Stimulated activated CD4-positive, alpha-beta T cell treated with anti-CD3 and anti-CD28 coated beads, Interleukin-15, amount 100 ng/mL, for 48 hours (primary cell): ENCODE measurements around the gene UGT2B17.
A peak's percentile ranks its signal among the peaks of the same experiment; 100 is the strongest.
"Not testable (repeated sequence)": the region's sequence is repeated elsewhere in the genome, so short reads cannot be mapped to it uniquely, and the experiment has no call there.

ENCODE experiments used
- DNase-seq, 2 donors: peaks; one replicate each; pipeline ENCODE4 v3.0.0-alpha.2; 2020; ENCODE audit warnings: low read depth in 2 of 2

UGT2B17 gene

GRCh38 chr4:68569466-68570121 lies 6.5 kb downstream of the UGT2B17 start:
- no peak for DNase-seq

- DNase-seq: not testable (repeated sequence)
Observed at GRCh38 chr4:68569036-68569435, 7.1 kb downstream of the UGT2B17 start.

GRCh38 chr4:68568535-68568934 lies 7.6 kb downstream of the UGT2B17 start:
- not testable (repeated sequence) for DNase-seq

GRCh38 chr4:68566364-68566763 lies 9.8 kb downstream of the UGT2B17 start:
- DNase-seq: not testable (repeated sequence)

- not testable (repeated sequence) for DNase-seq
Observed at GRCh38 chr4:68565082-68565481, 11.0 kb downstream of the UGT2B17 start.

- DNase-seq: not testable (repeated sequence)
Observed at GRCh38 chr4:68560364-68561070, 15.6 kb downstream of the UGT2B17 start.

- not testable (repeated sequence) for DNase-seq
Observed at GRCh38 chr4:68553830-68554229, 22.3 kb downstream of the UGT2B17 start.

- not testable (repeated sequence) for DNase-seq
Observed at GRCh38 chr4:68552818-68553811, 23.0 kb downstream of the UGT2B17 start.

GRCh38 chr4:68542742-68543141 lies 33.4 kb downstream of the UGT2B17 start:
- not testable (repeated sequence) for DNase-seq

GRCh38 chr4:68536375-68536774 lies 39.7 kb downstream of the UGT2B17 start:
- DNase-seq: no peak

- DNase-seq: no peak
Observed at GRCh38 chr4:68535974-68536373, 40.1 kb downstream of the UGT2B17 start.

GRCh38 chr4:68522232-68522631 lies 53.9 kb downstream of the UGT2B17 start:
- DNase-seq: not testable (repeated sequence)

GRCh38 chr4:68520985-68521384 lies 55.1 kb downstream of the UGT2B17 start:
- no peak for DNase-seq

- DNase-seq: no peak
Observed at GRCh38 chr4:68518889-68519288, 57.2 kb downstream of the UGT2B17 start.

- not testable (repeated sequence) for DNase-seq
Observed at GRCh38 chr4:68505452-68505851, 70.7 kb downstream of the UGT2B17 start.

GRCh38 chr4:68504836-68505235 lies 71.3 kb downstream of the UGT2B17 start:
- not testable (repeated sequence) for DNase-seq

GRCh38 chr4:68503462-68503861 lies 72.7 kb downstream of the UGT2B17 start:
- DNase-seq: not testable (repeated sequence)

- DNase-seq: no peak
Observed at GRCh38 chr4:68499021-68499420, 77.1 kb downstream of the UGT2B17 start.

- peak; percentile 30 to 45 for DNase-seq
Observed at GRCh38 chr4:68498413-68499007, 77.6 kb downstream of the UGT2B17 start.

- no peak for DNase-seq
Observed at GRCh38 chr4:68494688-68495087, 81.4 kb downstream of the UGT2B17 start.

- DNase-seq: no peak
Observed at GRCh38 chr4:68490826-68491457, 85.2 kb downstream of the UGT2B17 start.
